ENCODE data around the gene ENTPD7.

The ENTPD7 gene

DNA sequence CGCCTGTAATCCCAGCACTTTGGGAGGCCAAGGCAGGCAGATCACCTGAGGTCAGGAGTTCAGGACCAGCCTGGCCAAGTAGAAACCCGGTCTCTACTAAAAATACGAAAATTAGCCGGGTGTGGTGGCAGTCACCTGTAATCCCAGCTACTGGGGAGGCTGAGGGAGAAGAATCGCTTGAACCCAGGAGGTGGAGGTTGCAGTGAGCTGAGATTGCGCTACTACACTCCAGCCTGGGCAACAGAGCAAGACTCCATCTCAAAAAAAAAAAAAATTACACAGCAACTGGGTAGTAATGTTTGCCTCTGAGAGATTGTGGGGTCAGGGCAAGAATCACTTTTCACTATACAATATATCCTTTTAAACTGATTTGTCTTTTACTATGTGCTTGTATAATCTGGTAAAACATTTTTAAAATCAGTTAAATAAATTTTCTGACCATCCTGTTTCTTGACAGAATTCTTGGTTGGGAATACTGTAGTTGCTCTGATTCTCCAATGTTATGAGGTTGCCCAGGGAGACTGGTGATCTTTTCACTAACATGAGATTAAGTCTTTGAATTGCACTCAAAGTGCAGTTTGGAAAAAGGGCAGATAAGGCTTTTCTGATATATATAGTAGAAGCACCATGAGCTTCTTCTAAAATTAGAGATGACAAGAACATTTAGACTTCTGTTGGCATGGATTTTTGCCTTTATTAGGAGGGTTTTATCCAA, 1.5 kb downstream of the ENTPD7 start:
- H3K4me1 Mint-ChIP-seq (ENCODE audit: low read depth): peaks cover 20% of the 10 kb centered on the region
- H3K27ac Mint-ChIP-seq: no peak overlapping the region
- no peak overlapping the region for H3K4me3 Mint-ChIP-seq
- H3K27me3 Mint-ChIP-seq (ENCODE audit: low read depth): peaks cover 15% of the 10 kb centered on the region
- H3K36me3 Mint-ChIP-seq (ENCODE audit: low read depth): peaks cover 12% of the 10 kb centered on the region
- no peaks in the 10 kb centered on the region for H3K9me3 Mint-ChIP-seq

DNA sequence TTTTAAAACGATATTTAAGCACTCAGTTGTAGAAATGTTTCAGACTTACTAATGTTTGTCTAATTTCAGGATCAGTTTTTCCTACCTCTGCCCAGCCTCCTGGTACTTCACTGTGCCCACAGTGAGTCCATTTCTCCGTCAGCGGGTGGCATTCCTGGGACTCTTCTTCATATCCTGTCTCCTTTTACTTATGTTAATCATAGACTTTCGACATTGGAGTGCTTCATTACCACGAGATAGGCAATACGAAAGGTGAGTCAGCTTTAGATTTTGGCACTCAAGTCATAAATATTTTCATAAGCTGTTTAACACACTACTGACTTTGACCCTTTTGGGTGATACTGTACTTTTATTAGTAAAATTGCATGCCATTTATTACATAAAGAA, 2.1 kb downstream of the ENTPD7 start:
- Mint-ChIP-seq H3K4me3 (no peak overlapping the region), H3K4me1 (ENCODE audit: low read depth) (peaks cover 20% of the 10 kb centered on the region), H3K27me3 (ENCODE audit: low read depth) (peaks cover 9% of the 10 kb centered on the region), H3K27ac (no peak overlapping the region), H3K9me3 (no peaks in the 10 kb centered on the region), H3K36me3 (ENCODE audit: low read depth) (peaks cover 14% of the 10 kb centered on the region)

DNA sequence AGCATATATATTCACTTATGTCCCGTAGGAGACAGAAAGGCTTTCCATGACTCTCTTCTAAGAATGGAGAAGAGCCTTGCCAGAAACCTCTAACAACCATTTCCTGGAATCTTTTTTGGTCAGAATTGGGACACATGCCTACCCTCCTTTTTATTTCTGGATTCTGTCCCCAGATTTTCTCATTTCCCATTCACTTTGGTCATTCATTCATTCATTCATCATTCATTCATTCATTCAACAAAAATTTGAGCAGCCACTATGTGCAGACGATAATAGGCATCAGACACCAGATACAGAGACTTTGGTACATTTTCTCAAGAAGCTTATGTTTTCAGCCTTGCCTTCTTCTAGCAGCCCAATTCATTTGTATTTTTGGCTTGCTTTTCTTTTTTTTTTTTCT, 6.0 kb downstream of the ENTPD7 start:
- Mint-ChIP-seq H3K27me3 (ENCODE audit: low read depth) (no peaks in the 10 kb centered on the region), H3K27ac (no peak overlapping the region), H3K4me3 (no peak overlapping the region), H3K36me3 (ENCODE audit: low read depth) (peaks cover 14% of the 10 kb centered on the region), H3K4me1 (ENCODE audit: low read depth) (peaks cover 4% of the 10 kb centered on the region), H3K9me3 (no peaks in the 10 kb centered on the region)

DNA sequence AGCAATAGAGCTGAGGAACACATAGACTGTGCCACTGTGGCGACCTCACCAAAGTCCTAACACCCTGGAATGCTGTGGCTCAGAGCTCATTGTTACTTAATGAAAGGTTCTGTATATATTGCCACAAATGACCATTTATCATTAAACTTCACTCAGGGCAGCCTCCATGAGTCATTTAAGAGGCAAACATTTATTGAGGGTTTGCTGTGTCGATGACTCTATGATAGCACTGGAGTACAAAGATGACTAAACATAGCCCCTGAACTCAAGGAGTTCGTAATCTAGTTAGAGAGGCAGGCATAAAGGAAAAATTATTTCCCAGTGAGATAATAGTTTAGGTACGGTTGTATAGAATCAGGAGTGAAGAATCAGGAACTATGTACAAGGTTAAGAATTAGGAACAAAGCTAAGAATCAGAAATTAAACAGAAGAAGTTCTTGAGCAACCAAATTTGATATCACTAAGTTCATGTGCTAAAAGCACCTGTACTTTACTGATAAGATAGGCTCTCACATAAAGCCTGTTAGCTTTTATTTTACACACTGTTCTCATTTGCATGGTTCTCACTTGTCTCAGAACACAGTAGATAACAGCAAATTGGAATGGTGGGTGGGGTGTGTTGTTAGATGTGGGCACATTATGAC, 7.9 kb downstream of the ENTPD7 start:
- Mint-ChIP-seq H3K27me3 (ENCODE audit: low read depth) (no peaks in the 10 kb centered on the region), H3K4me3 (no peak overlapping the region), H3K36me3 (ENCODE audit: low read depth) (peaks cover 12% of the 10 kb centered on the region), H3K4me1 (ENCODE audit: low read depth) (no peaks in the 10 kb centered on the region), H3K27ac (no peak overlapping the region), H3K9me3 (no peaks in the 10 kb centered on the region)

DNA sequence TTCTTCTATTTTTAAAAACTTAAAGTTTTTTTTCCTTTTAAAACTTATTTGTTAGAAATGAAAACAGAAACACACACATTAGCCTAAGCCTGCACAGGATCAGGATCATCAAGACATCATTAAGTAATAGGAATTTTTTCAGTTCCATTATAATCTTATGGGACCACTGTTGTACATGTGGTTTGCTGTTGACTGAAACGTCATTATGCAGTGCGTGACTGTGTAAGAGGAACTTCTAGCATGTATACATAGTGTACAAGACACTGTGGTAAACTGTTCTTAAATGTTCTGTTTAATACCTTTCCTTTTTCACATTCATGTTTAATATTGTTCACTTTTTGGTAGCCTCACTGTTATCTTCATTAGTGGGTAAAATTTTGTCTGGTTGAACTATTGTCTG, 12.1 kb downstream of the ENTPD7 start:
- Mint-ChIP-seq H3K27me3 (ENCODE audit: low read depth) (no peaks in the 10 kb centered on the region), H3K4me1 (ENCODE audit: low read depth) (peaks cover 3% of the 10 kb centered on the region), H3K4me3 (no peak overlapping the region), H3K27ac (no peak overlapping the region), H3K9me3 (no peaks in the 10 kb centered on the region), H3K36me3 (ENCODE audit: low read depth) (peaks cover 4% of the 10 kb centered on the region)

DNA sequence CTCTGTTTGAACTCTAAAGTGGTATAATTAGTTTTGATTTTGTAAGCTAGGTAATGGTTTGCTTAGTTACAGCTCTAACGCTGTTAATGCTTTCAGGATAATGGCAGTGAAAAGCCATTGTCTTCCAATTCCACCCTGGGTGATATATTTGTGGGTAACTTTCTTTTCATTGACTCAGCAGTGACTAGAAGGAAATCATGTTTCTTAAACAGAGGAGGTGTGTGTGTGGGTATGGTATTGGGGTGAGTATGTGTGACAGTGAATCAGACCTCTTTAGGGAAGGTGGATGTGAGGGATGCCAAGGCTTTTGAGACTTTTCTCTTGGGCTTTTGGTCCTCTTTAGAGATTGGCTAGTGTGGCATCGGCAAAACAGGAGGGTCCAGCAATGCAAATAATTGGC, 13.6 kb downstream of the ENTPD7 start:
- H3K4me3 Mint-ChIP-seq: no peak overlapping the region
- H3K27me3 Mint-ChIP-seq (ENCODE audit: low read depth): no peaks in the 10 kb centered on the region
- H3K27ac Mint-ChIP-seq: no peak overlapping the region
- peaks cover 2% of the 10 kb centered on the region for H3K36me3 Mint-ChIP-seq (ENCODE audit: low read depth)
- no peaks in the 10 kb centered on the region for H3K9me3 Mint-ChIP-seq
- peaks cover 4% of the 10 kb centered on the region for H3K4me1 Mint-ChIP-seq (ENCODE audit: low read depth)

DNA sequence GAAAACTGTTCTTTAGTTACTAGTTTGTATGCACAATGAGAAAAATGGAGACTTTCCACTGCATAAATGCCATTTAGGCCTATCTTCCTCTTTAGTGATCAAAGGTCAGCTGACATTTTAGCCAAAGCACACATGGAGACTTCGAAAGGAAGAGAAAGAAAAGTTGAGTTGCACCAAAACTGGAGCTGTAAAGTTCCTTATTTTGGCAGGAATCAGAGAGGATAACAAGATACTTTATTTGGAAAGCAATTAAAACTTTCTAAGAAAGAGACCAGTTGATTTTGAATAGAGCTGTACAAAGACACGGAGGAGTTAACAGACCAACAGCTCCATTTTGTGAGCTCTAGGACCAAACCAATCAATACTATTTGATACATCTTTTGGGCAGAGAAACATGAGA, 14.2 kb downstream of the ENTPD7 start:
- Mint-ChIP-seq H3K36me3 (ENCODE audit: low read depth) (peaks cover 2% of the 10 kb centered on the region), H3K27me3 (ENCODE audit: low read depth) (no peaks in the 10 kb centered on the region), H3K4me3 (no peak overlapping the region), H3K9me3 (no peaks in the 10 kb centered on the region), H3K4me1 (ENCODE audit: low read depth) (peaks cover 4% of the 10 kb centered on the region), H3K27ac (no peak overlapping the region)

DNA sequence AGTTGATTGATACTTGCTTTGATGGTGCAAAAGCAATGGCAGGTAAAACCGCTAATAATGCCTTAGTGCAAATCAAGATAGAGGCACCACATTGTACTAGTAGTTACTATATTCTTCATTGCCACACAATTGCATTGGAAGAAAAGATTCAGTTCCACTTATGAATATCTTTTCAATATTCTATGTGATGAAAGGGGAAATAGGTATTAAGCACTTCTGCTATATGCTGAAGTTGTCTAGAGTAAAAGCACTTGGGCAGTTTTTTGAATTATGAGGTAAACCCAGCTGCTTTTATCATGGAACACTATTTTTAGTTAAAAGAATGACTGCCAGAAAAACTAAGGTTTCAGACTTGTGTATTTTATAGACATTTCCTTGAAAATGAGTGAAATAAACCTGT, 15.5 kb downstream of the ENTPD7 start:
- peaks cover 2% of the 10 kb centered on the region for H3K36me3 Mint-ChIP-seq (ENCODE audit: low read depth)
- H3K4me3 Mint-ChIP-seq: no peak overlapping the region
- H3K9me3 Mint-ChIP-seq: no peaks in the 10 kb centered on the region
- no peak overlapping the region for H3K27ac Mint-ChIP-seq
- no peaks in the 10 kb centered on the region for H3K27me3 Mint-ChIP-seq (ENCODE audit: low read depth)
- H3K4me1 Mint-ChIP-seq (ENCODE audit: low read depth): peaks cover 4% of the 10 kb centered on the region

DNA sequence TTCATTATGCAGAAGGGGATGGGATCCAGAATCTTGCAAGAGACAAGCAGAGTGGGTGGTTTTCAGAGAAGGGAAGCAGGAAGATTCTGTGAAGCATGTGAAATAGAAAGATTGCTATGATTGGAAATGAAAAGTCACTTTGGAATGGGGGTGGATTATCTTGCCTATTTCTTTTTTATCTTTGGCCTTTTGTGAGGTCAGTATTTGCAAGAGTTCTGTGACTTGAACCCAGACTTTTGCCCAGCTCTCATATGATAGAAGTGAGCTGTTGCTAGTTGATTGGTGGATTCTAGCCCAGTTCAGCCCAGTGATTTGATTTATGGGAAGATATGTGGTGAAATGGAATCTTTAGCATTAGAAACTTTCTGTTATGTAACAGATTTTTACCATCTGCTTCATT, 17.1 kb downstream of the ENTPD7 start:
- Mint-ChIP-seq H3K4me3 (no peak overlapping the region), H3K36me3 (ENCODE audit: low read depth) (peaks cover 5% of the 10 kb centered on the region), H3K27me3 (ENCODE audit: low read depth) (no peaks in the 10 kb centered on the region), H3K4me1 (ENCODE audit: low read depth) (peaks cover 4% of the 10 kb centered on the region), H3K9me3 (no peaks in the 10 kb centered on the region), H3K27ac (no peak overlapping the region)

DNA sequence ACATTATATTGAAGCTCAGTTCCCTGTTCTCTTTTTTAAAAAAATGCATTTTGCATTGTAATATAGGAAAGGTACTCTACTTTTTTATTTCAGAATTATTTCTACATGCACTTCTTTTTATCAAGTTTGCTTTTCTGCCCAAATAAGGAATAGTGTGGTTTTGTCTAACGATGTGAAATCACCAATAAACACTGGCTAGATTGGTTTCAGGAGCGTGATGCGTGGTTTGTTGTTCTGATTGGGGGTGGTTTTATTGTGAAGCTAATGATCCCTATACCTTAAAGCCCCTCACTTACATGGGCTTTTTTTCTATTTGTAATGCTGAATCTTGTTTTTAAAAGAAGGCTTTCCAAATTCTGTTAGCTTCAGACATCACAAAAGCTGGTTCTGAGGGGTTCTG, 17.6 kb downstream of the ENTPD7 start:
- Mint-ChIP-seq H3K27me3 (ENCODE audit: low read depth) (no peaks in the 10 kb centered on the region), H3K4me1 (ENCODE audit: low read depth) (peaks cover 4% of the 10 kb centered on the region), H3K36me3 (ENCODE audit: low read depth) (peaks cover 6% of the 10 kb centered on the region), H3K4me3 (no peak overlapping the region), H3K9me3 (no peaks in the 10 kb centered on the region), H3K27ac (no peak overlapping the region)

DNA sequence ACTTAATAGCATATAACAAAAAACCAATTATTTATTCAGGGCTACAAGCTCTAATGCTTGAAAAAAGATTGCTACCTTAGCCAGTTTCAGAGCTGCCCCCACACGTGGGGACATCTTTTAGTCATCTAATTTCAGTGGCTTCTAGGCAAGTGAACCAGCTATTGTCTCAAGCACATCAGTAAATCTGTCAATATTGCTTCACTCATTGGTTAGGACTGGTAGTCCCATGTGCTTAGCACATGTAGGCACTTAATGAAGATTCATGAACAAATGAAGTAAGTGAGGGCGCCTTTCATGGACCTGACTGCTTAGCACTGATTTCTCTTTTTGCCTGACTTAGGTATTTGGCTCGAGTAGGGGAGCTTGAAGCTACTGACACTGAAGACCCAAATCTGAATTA, 19.6 kb downstream of the ENTPD7 start:
- Mint-ChIP-seq H3K27ac (no peak overlapping the region), H3K4me3 (no peak overlapping the region), H3K27me3 (ENCODE audit: low read depth) (no peaks in the 10 kb centered on the region), H3K9me3 (no peaks in the 10 kb centered on the region), H3K36me3 (ENCODE audit: low read depth) (peaks cover 8% of the 10 kb centered on the region), H3K4me1 (ENCODE audit: low read depth) (peaks cover 1% of the 10 kb centered on the region)

DNA sequence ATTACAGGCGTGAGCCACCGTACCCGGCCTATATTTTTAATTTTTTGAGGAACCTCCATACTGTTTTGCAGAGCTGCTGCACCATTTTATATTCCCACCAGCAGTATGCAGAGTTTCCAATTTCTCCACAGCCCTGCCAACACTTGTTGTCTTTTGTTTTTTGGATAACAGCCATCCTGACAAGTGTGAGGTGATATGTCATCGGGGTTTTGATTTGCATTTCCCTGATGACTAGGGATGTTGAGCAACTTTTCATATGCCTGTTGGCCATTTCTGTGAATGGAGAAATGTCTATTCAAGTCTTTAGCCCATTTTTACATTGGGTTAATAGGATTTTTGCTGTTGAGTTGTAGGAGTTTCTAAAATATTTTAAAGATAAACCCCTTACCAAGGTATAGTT, 22.2 kb downstream of the ENTPD7 start:
- H3K9me3 Mint-ChIP-seq: no peaks in the 10 kb centered on the region
- H3K4me3 Mint-ChIP-seq: no peak overlapping the region
- peaks cover 8% of the 10 kb centered on the region for H3K36me3 Mint-ChIP-seq (ENCODE audit: low read depth)
- H3K4me1 Mint-ChIP-seq (ENCODE audit: low read depth): peaks cover 8% of the 10 kb centered on the region
- H3K27ac Mint-ChIP-seq: no peak overlapping the region
- H3K27me3 Mint-ChIP-seq (ENCODE audit: low read depth): no peaks in the 10 kb centered on the region

DNA sequence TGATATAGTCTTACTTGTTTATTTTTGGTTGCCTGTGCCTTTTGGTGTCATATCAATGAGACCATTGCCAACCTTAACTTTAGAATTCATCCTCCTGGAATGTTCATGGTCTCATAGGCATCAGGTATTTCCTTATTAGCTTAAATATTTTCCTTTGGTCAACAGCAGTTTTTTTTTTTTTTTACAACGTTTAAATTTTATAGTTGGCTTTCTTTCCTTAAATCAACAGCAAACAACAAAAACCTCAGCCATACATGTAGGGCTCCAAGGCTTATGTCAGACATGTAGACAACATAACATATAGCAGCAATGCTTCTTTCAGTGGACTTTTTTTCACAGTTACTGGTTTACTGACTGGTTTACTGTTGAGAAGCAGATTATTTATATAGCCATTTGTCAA, 22.7 kb downstream of the ENTPD7 start:
- no peaks in the 10 kb centered on the region for H3K27me3 Mint-ChIP-seq (ENCODE audit: low read depth)
- H3K27ac Mint-ChIP-seq: no peak overlapping the region
- peaks cover 7% of the 10 kb centered on the region for H3K4me1 Mint-ChIP-seq (ENCODE audit: low read depth)
- no peaks in the 10 kb centered on the region for H3K9me3 Mint-ChIP-seq
- no peak overlapping the region for H3K4me3 Mint-ChIP-seq
- H3K36me3 Mint-ChIP-seq (ENCODE audit: low read depth): peaks cover 8% of the 10 kb centered on the region

DNA sequence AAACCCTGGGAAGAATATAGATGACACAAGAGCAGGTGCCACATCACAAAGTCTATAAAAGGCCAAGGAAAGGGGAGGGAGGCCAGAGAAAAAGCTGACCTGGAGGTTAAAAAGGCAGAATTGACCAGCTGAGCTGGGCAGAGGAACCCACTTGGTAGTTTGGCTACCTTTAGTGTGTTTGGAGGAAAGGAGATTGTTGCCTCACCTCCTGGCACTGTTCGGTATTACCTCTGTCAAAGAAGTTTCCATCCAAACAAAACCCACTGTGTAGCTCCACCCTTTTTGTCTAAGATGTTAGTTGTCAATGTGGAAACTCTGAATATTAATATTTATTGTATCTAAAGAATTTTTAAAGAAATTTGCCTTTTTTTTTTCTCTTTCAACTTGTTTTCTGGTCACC, 23.4 kb downstream of the ENTPD7 start:
- Mint-ChIP-seq H3K27ac (no peak overlapping the region), H3K36me3 (ENCODE audit: low read depth) (peaks cover 10% of the 10 kb centered on the region), H3K4me1 (ENCODE audit: low read depth) (peaks cover 7% of the 10 kb centered on the region), H3K4me3 (no peak overlapping the region), H3K9me3 (no peaks in the 10 kb centered on the region), H3K27me3 (ENCODE audit: low read depth) (no peaks in the 10 kb centered on the region)

DNA sequence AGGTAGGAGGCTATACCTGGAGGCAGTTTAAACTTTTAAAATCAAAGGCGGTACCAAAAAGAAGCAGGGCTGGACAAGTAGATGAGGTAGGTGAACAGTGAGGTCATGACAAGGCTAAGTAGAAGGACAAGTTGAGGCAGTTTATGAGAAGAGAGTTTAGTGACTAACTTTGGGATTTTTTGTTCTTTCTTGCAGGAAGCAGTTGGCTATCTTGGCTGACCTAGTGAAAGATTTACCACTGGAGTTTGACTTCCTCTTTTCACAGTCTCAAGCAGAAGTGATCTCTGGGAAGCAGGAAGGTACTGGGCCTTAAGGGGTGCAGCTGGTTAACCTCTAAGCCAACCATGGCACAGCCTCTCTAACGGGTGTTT, 26.3 kb downstream of the ENTPD7 start:
- no peak overlapping the region for H3K4me3 Mint-ChIP-seq
- H3K36me3 Mint-ChIP-seq (ENCODE audit: low read depth): peaks cover 10% of the 10 kb centered on the region
- H3K27me3 Mint-ChIP-seq (ENCODE audit: low read depth): no peaks in the 10 kb centered on the region
- H3K9me3 Mint-ChIP-seq: no peaks in the 10 kb centered on the region
- no peak overlapping the region for H3K27ac Mint-ChIP-seq
- peaks cover 7% of the 10 kb centered on the region for H3K4me1 Mint-ChIP-seq (ENCODE audit: low read depth)
